DOHH2 (cell line): ENCODE results near the gene METTL2B.
"Not testable (repeated sequence)": the region's sequence is repeated elsewhere in the genome, so short reads cannot be mapped to it uniquely, and the experiment has no call there.

Experiments used
- H3F3A ChIP-seq: fragments of 200-600 bp; sonication (generic), shearing (Covaris generic); 2 replicates; pipeline ENCODE4 v1.6.0; 2016; ENCODE audit warnings: antibody characterized with exemption, mild to moderate bottlenecking; ENCODE audit not compliant: control insufficient read depth, insufficient read depth
- H3K27ac ChIP-seq: fragments of 200-600 bp; sonication (generic); 2 replicates; pipeline ENCODE4 v1.5.1; 2014; ENCODE audit warnings: low read depth, mild to moderate bottlenecking, low read length, moderate library complexity
- H3K27me3 ChIP-seq: fragments of 200-600 bp; sonication (generic); 2 replicates; pipeline ENCODE4 v1.6.1; 2014; ENCODE audit warnings: mild to moderate bottlenecking, low read length, mixed read lengths; ENCODE audit not compliant: control insufficient read depth
- H3K36me3 ChIP-seq: fragments of 200-600 bp; sonication (generic); 2 replicates; pipeline ENCODE4 v1.6.1; 2014; ENCODE audit warnings: mild to moderate bottlenecking, low read length, moderate library complexity, mixed read lengths; ENCODE audit not compliant: control insufficient read depth
- H3K4me1 ChIP-seq: fragments of 200-600 bp; sonication (generic); 2 replicates; pipeline ENCODE4 v1.6.1; 2014; ENCODE audit warnings: mild to moderate bottlenecking, low read length, mixed read lengths; ENCODE audit not compliant: control insufficient read depth
- H3K4me2 ChIP-seq: fragments of 200-600 bp; sonication (generic); 2 replicates; pipeline ENCODE4 v1.6.0; 2014; ENCODE audit warnings: mild to moderate bottlenecking, low read length, moderate library complexity
- H3K4me3 ChIP-seq: fragments of 200-600 bp; sonication (generic); 2 replicates; pipeline ENCODE4 v1.5.1; 2014; ENCODE audit warnings: mild to moderate bottlenecking, low read length, mixed read lengths
- H3K79me2 ChIP-seq: fragments of 200-600 bp; sonication (generic); 2 replicates; pipeline ENCODE4 v1.6.1; 2014; ENCODE audit warnings: mild to moderate bottlenecking, low read length, mixed read lengths; ENCODE audit not compliant: control insufficient read depth
- H3K9me2 ChIP-seq: fragments of 200-600 bp; sonication (generic); replicated peaks from 2 replicates; pipeline ENCODE4 v1.6.1; 2014; ENCODE audit warnings: mild to moderate bottlenecking, low read length, mixed read lengths; ENCODE audit not compliant: control insufficient read depth
- H3K9me3 ChIP-seq: fragments of 200-600 bp; sonication (generic); 2 replicates; pipeline ENCODE4 v1.6.1; 2014; ENCODE audit warnings: antibody characterized with exemption, low read length, mixed read lengths; ENCODE audit not compliant: control insufficient read depth, insufficient read depth
- H4K20me1 ChIP-seq: fragments of 200-600 bp; sonication (generic); 2 replicates; pipeline ENCODE4 v1.6.0; 2014; ENCODE audit warnings: low read depth, mild to moderate bottlenecking, antibody characterized with exemption, low read length, moderate library complexity; ENCODE audit not compliant: control insufficient read depth, insufficient read depth
- EZH2phosphoT487 ChIP-seq: fragments of 200-600 bp; sonication (generic); IDR thresholded peaks from 2 replicates; pipeline ENCODE4 v1.6.1; 2017; ENCODE audit warnings: borderline replicate concordance, mild to moderate bottlenecking, antibody characterized with exemption, low read length, moderate library complexity, mixed read lengths

METTL2B gene

GRCh38 chr7:128462460-128462859, 14.1 kb upstream of the METTL2B start:
- Histone ChIP-seq H3K9me2 (no peaks in the 10 kb centered on the region), H3K4me2 (no peak overlapping the region), H3K27me3 (no peaks in the 10 kb centered on the region), H3K4me3 (no peak overlapping the region), H3K36me3 (peaks cover 24% of the 10 kb centered on the region), H3F3A (peaks cover 19% of the 10 kb centered on the region), H4K20me1 (peaks cover 13% of the 10 kb centered on the region; the same call in 1 of the 2 replicates), H3K79me2 (peaks cover 50% of the 10 kb centered on the region), H3K4me1 (peaks cover 28% of the 10 kb centered on the region), H3K9me3 (no peaks in the 10 kb centered on the region), H3K27ac (no peak overlapping the region)
- no peak for TF ChIP-seq EZH2phosphoT487

DNA sequence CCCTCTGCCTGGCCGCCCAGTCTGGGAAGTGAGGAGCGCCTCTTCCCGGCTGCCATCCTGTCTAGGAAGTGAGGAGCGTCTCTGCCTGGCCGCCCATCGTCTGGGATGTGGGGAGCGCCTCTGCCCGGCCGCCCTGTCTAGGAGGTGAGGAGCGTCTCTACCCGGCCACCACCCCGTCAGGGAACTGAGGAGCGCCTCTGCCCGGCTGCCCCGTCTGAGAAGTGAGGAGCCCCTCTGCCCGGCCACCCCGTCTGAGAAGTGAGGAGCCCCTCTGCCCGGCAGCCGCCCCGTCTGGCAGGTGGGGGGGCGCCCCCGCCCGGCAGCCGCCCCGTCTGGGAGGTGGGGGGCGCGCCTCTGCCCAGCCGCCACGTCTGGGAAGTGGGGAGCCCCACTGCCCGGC, 13.2 kb upstream of the METTL2B start:
- peaks cover 13% of the 10 kb centered on the region; the same call in 1 of the 2 replicates for H4K20me1 ChIP-seq
- not testable (repeated sequence) for H3K9me2 ChIP-seq, H3K27me3 ChIP-seq, H3K9me3 ChIP-seq, H3K4me3 ChIP-seq, H3K4me2 ChIP-seq, H3K27ac ChIP-seq
- peaks cover 41% of the 10 kb centered on the region for H3K79me2 ChIP-seq
- H3K36me3 ChIP-seq: peaks cover 15% of the 10 kb centered on the region
- H3K4me1 ChIP-seq: peaks cover 19% of the 10 kb centered on the region
- H3F3A ChIP-seq: peaks cover 13% of the 10 kb centered on the region

DNA sequence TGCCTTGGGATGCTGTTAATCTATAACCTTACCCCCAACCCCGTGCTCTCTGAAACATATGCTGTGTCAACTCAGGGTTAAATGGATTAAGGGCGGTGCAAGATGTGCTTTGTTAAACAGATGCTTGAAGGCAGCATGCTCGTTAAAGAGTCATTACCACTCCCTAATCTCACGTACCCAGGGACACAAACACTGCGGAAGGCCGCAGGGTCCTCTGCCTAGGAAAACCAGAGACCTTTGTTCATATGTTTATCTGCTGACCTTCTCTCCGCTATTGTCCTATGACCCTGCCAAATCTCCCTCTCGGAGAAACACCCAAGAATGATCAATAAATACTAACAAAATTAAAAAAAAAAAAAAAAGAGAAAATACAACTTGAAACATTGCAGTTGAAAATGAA, 12.6 kb upstream of the METTL2B start:
- H3K4me2 ChIP-seq, H4K20me1 ChIP-seq, H3K36me3 ChIP-seq, H3K9me3 ChIP-seq, H3K27me3 ChIP-seq, H3K4me3 ChIP-seq, H3K27ac ChIP-seq, H3K9me2 ChIP-seq, H3F3A ChIP-seq: not testable (repeated sequence)
- peaks cover 13% of the 10 kb centered on the region for H3K4me1 ChIP-seq
- peaks cover 35% of the 10 kb centered on the region for H3K79me2 ChIP-seq

GRCh38 chr7:128466871-128467270, 9.7 kb upstream of the METTL2B start:
- not testable (repeated sequence) for H4K20me1 ChIP-seq, H3K79me2 ChIP-seq, H3K27ac ChIP-seq, H3K4me1 ChIP-seq, H3F3A ChIP-seq, H3K4me3 ChIP-seq, H3K4me2 ChIP-seq, H3K27me3 ChIP-seq, H3K9me3 ChIP-seq, H3K36me3 ChIP-seq, H3K9me2 ChIP-seq

DNA sequence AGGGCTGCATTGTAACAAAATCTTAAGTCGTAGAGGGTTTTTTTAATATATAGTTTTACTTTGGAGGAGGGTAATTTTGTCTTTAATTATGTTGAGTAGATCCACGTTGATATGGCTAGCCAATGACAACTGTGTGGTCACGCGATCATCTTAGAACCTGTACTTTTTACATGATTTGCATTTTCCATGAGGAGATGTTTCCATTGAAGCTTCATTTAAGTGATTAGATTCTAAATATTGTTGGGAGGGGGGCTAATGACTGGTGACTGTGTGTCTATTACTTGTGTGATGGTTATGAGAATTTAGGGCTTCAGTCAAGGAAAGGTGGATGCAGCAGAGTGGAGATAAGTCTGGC, 765 bp downstream of the METTL2B start:
- Histone ChIP-seq H3K4me1 (peaks cover 39% of the 10 kb centered on the region), H3K4me2 (peak overlapping the region; percentile 89), H3K27ac (peak overlapping the region; percentile 81), H3K4me3 (peak overlapping the region; percentile 89), H3K36me3 (peaks cover 52% of the 10 kb centered on the region), H3K79me2 (peaks cover 47% of the 10 kb centered on the region)
- not testable (repeated sequence) for H3K9me3 ChIP-seq, H3F3A ChIP-seq, H4K20me1 ChIP-seq, H3K9me2 ChIP-seq, H3K27me3 ChIP-seq

DNA sequence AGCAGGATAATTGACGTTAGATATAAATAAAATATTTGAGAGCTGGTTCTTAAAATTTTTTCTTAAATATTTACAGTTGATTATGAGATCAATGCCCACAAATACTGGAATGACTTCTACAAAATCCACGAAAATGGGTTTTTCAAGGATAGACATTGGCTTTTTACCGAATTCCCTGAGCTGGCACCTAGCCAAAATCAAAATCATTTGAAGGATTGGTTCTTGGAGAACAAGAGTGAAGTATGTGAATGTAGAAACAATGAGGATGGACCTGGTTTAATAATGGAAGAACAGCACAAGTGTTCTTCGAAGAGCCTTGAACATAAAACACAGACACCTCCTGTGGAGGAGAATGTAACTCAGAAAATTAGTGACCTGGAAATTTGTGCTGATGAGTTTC, 2.5 kb downstream of the METTL2B start:
- not testable (repeated sequence) for H3K9me2 ChIP-seq, H3K9me3 ChIP-seq, H4K20me1 ChIP-seq, H3F3A ChIP-seq, H3K27ac ChIP-seq, H3K27me3 ChIP-seq, H3K4me3 ChIP-seq
- Histone ChIP-seq H3K79me2 (peaks cover 51% of the 10 kb centered on the region), H3K36me3 (peaks cover 64% of the 10 kb centered on the region), H3K4me2 (peak overlapping the region; percentile 4; the same call in 1 of the 2 replicates), H3K4me1 (peaks cover 39% of the 10 kb centered on the region)

GRCh38 chr7:128488134-128488533, 11.6 kb downstream of the METTL2B start:
- not testable (repeated sequence) for H4K20me1 ChIP-seq, H3K27me3 ChIP-seq, H3K4me3 ChIP-seq, H3K4me1 ChIP-seq, H3K27ac ChIP-seq, H3K79me2 ChIP-seq, H3F3A ChIP-seq, H3K9me2 ChIP-seq, H3K4me2 ChIP-seq, H3K9me3 ChIP-seq
- peaks cover 39% of the 10 kb centered on the region for H3K36me3 ChIP-seq
